Measurements from ENCODE around the gene MTR.
A peak's percentile ranks its signal among the peaks of the same experiment; 100 is the strongest.

Gene MTR

DNA sequence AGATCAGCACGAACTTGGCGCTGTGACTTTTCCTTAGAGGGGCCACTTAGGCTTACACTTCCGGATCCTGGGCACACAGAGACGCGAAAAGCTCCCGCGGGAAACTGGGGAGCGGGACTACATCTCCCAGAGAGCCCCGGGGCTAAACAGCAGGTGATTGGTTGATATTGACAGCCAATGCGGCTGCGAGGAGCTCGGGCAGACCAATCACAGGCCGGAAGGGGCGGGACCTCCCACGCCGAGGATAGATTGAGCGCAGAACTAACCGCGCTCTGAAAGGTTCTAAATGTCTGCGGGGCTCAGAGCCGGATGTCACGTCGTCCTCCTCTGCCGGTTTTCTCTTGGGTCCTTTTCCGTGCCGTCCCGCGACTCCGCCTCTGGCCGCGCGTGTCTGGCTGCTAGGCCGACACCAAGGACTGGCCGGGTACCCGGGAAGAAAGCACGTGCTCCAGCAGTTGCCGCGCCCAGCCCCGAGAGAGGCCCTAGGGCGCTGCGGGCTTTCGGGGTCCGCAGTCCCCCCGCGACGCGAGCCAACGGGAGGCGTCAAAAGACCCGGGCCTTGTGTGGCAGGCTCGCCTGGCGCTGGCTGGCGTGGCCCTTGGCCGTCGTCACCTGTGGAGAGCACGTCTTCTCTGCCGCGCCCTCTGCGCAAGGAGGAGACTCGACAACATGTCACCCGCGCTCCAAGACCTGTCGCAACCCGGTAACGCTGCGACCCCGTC, at the start of gene MTR:
TSS of gene MTR (plus strand) at position 258 of the 722 bp plus-strand sequence. CDS start at position 670, 412 bp downstream.
- DNase-seq (ENCODE audit: low read depth) = peak; percentile 93

- DNase-seq (ENCODE audit: low read depth) = no peak
Observed at GRCh38 chr1:236746785-236747184, 48.3 kb upstream of the MTR start.

GRCh38 chr1:236747311-236747985, 47.6 kb upstream of the MTR start:
- no peak for DNase-seq (ENCODE audit: low read depth)

- DNase-seq (ENCODE audit: low read depth) = no peak
Observed at GRCh38 chr1:236748268-236748870, 46.7 kb upstream of the MTR start.

- no peak for DNase-seq (ENCODE audit: low read depth)
Observed at GRCh38 chr1:236750928-236751327, 44.2 kb upstream of the MTR start.

DNA sequence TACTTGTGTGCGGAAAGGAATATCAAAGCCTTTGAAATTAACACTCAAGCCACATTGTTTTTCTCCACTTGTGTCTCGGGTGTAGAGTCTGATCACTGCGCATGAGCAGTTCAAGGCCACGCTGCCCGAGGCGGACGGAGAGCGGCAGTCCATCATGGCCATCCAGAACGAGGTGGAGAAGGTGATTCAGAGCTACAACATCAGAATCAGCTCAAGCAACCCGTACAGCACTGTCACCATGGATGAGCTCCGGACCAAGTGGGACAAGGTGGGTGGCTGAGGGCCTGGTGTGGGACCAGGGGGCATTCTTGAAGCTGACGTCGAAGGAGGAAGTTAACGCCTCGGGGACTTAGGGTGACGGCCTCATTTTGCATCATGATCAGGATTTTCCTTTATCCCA, 43.7 kb upstream of the MTR start:
- no peak for DNase-seq (ENCODE audit: low read depth)

DNA sequence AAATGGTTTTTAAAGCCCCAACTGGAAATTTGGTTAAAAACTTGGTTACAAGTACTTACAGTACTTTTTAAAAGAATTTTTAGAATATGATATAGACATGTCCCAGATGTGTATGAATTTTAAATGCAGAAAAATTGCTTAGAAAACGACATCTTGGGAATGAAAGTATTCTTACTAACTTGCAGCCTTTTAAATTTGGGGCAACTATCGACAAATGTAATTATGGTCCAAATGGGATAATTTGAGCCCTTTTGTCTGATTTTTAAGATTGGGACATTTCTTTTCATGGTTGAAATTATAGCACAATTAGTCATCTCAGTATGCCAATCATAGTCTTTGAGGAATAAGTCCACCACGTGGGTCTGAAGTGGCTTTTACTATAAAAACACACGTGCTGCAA, 43.2 kb upstream of the MTR start:
- no peak for DNase-seq (ENCODE audit: low read depth)

DNA sequence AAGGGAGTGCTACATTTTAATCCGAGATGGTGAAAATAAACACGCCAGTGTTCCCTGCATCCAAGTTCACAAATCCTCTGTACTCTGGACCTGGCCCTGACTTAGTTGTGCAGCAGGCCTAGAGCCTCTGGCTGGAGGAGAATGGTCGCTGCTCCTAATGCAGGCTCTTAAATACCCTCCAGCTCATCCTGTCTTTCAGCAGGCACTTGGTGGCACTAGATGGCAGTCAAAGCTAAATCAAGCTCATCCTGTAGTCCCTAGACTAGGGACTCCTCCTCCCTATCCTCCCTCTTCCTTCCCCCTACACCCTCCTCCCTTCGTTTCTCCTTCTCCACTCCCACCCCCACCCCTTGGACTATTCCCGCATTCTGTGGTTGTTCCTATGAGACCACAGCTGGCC, 41.6 kb upstream of the MTR start:
- no peak for DNase-seq (ENCODE audit: low read depth)

GRCh38 chr1:236753964-236754363, 41.1 kb upstream of the MTR start:
- DNase-seq (ENCODE audit: low read depth) = no peak

DNA sequence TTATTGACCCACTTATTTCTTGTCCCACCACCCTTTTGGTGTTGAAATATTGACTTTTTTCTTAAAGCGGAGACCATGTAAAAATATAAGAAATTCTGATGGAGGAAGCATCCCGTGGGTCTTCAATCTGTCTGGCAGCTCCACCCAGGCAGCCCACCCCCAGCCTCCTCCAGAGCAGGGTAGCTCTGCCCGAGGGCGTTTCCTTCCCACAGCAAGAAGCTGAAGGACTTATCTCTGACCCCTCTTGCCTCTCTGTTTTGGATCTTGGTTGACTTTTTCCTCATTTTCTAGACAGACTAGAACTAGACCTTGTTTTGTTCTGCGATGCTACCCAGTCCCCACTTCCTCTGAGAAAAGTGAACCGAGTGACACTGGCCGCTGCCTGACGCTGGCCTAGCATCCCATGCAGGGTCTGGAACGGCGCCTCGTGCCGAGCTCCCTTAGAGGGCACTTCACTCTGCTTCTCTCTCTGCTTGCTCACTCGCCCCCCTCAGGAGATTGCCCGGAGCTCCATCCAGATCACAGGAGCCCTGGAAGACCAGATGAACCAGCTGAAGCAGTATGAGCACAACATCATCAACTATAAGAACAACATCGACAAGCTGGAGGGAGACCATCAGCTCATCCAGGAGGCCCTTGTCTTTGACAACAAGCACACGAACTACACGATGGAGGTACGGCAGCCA, 40.4 kb upstream of the MTR start:
- no peak for DNase-seq (ENCODE audit: low read depth)

DNA sequence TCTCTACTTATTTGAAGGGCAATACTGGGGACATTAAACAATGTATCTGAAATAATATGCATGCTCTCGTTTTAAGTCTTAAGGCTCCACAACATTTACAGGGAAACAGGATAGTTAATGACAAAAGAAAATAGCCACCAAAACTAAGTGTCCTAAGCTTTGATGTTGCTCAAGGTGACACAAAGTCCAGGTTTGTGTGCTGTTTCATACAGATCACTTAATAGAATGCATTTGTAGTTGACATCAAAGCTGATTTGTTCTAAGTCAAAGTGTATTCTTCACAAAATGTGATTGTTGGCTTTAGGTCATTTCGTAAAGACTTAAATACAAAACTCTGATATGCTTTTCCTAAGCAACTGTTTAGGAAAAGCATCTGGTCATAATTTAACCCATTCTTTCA, 37.5 kb upstream of the MTR start:
- no peak for DNase-seq (ENCODE audit: low read depth)

DNA sequence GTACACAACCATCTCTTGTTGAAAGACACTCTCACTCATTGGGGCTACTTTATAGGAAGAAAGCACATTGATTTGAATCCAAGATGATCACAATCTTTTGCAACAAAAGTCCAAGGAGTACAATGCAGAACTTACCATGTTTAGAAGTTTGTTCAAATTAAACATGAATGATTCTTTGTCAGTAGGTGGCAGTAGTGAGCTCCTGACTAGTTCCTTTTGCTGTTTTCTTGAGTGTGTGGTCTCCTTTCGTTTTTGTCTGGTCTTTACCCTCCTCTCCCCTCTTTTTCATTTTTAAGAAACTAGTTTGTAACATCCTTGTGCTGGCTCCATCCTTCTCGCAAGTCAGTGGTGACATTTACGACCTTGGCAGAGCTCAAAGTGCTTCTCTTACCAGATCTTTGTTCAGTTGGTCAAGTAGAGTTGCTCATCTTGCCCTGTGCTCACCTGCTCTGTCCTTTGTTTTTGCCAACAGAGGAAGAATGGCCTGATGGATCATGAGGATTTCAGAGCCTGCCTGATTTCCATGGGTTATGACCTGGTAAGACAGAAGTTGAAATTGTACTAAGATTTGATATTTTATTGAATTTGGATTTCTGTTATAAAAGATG, 35.7 kb upstream of the MTR start:
- no peak for DNase-seq (ENCODE audit: low read depth)

DNA sequence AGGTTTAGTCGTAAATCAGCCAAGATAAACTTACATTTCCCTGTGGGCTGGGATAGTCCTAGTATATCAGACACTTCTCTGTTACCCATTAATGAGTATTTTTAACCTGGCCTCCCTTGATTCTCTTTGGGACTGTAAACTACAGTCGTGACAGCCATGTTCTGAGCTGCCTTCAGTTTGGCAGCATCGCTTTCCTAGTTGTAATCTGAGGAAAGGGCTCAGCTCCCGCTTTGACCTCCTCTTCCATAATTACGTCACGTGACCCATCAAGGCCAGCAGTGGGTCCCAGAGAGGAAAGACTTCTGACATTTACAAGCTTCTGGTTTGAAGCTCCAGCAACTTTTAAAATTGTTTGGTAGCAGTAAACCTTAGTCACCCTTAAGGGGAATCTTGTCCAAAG, 34.6 kb upstream of the MTR start:
- no peak for DNase-seq (ENCODE audit: low read depth)

DNA sequence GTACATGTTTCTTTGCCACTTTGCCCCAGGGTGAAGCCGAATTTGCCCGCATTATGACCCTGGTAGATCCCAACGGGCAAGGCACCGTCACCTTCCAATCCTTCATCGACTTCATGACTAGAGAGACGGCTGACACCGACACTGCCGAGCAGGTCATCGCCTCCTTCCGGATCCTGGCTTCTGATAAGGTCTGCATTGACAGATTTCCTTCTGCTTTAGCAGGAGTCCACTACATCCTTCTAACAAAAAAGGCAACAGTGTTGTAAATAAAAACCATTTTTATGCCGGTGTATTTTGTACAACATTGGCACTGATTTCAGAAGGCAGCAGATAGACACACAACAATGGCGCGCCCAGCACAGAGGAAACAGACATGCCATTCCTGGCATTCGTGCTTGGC, 34.1 kb upstream of the MTR start:
- DNase-seq (ENCODE audit: low read depth) = no peak

DNA sequence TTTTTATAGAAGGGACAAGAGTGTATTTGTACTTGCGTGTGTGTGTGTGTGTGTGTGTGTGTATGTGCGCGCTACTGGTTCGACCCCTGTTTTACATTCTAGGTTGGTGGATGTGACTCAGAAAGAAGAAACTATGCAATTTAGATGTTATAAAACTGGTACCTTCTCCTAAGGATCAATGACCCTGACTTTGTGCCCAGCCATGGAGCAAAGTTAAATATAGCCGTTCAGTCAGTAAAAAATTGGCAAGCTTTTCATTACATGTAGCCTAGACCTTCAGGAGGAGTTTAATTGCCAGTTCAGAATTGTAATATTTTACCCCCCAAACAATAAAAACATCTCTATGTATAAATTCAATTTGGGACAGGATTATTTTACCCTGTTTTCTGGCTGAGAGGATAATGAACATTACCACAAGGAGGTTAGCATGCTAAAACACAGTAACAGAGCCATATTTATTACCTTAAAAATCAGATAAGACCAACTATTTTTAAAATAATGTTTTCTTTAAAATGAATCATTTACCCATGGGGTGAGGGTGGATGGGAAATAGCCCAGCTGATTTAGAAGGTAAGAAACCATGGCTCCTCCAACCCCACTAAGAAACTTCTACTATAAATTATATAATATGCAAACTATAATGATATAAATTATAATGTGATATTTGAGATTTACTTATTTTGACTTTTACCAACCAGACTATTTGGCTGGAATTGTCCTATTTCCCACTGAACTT, 33.5 kb upstream of the MTR start:
- DNase-seq (ENCODE audit: low read depth) = no peak

- DNase-seq (ENCODE audit: low read depth) = no peak
Observed at GRCh38 chr1:236762410-236762809, 32.7 kb upstream of the MTR start.

DNA sequence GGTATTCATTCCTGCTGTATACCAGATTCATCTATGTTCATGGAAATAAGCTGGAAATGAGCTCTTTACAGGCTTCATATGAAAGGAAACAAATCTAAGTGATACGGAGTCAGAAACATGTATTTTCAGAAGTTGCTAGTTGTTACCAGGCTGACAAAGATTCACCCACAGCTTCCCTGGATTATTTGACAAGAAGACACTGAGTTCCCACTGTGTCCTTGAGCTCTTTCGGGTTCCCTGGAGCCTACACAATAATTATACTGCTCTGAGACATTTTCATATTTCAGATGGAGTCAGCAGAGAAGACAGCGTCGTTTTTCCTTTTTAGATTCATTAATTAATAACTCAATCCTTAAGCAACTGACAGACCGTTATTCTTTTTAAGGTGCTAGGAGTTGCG, 29.3 kb upstream of the MTR start:
- no peak for DNase-seq (ENCODE audit: low read depth)

DNA sequence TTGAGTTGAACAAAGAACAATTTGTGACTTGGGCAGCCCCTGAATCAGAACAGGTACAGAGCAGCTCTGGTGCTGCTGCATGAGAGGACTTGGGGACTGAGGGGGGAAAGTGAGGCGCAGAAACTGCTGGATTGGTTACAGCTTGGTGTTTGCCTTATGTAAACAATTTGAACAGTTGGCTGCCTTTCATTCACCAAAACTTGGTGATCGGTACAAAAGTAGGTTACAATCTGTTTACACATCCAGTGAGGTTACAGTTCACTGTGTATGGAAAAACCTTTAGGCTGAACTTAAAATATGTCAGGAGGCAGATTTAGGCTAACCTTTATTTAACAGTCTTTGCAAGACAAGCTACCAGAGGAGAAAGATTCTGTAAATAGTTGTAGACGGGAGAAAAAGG, 28.6 kb upstream of the MTR start:
- DNase-seq (ENCODE audit: low read depth) = no peak

DNA sequence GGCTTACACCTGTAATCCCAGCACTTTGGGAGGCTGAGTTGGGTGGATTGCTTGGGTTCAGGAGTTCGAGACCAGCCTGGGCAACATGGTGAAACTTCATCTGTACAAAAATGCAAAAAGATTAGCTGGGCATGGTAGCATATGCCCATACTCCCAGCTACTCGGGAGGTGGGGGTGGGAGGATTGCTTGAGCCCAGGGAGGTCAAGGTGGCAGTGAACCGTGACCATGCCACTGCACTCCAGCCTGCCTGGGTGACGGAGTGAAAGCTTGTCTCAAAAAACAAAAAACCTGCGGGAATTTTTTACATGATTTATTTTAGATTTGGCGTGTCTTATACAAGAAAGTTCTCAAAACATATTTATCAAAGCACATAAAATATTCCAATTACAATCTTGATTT, 27.8 kb upstream of the MTR start:
- DNase-seq (ENCODE audit: low read depth) = no peak

DNA sequence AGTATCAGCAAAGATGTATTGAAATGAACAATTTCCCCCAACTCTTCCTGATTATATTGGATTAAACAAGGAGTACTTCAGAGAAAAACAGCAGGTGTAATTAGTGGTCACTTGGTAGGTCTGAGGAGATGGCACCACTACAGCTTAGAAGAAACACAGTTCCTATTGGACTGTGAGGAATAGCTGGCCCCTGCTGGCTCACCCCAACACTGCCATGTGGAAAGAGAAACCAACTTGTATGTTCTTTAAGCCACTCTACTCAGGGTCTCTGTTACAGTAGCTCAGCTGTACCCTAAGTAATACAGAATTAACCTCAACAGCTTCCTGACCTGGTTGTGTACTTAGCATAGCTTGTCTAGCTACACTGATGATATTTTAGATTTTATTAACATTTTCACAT, 26.5 kb upstream of the MTR start:
- no peak for DNase-seq (ENCODE audit: low read depth)

- DNase-seq (ENCODE audit: low read depth) = no peak
Observed at GRCh38 chr1:236773919-236774318, 21.2 kb upstream of the MTR start.

- DNase-seq (ENCODE audit: low read depth) = no peak
Observed at GRCh38 chr1:236774926-236775325, 20.2 kb upstream of the MTR start.

Data from stimulated activated CD8-positive, alpha-beta memory T cell treated with anti-CD3 and anti-CD28 coated beads, Interleukin-4, amount 100 ng/mL, for 24 hours (primary cell).